Thoracic aorta (tissue), 2 donors: Measurements from ENCODE around the gene FAM83C. TPM values are rescaled to one million over a fixed set of nuclear protein-coding genes. Genes with fewer than 3 reads are reported as not detected.

Experiments
- ATAC-seq: fragments of 150-250 bp; one replicate; pipeline ENCODE4 v1.8.0; 2017; ENCODE audit warnings: low read depth; ENCODE audit not compliant: insufficient number of reproducible peaks, low FRiP score
- DNase-seq: peaks from one replicate; pipeline ENCODE4 v3.0.0-alpha.2; 2020; ENCODE audit warnings: low spot score
- H3K27ac ChIP-seq, 2 donors: fragments of 200-600 bp; sonication (generic); 1 replicate in 1 of 2; 2 replicates in 1 of 2; pipeline ENCODE4 v1.5.1; 2016; ENCODE audit warnings: mild to moderate bottlenecking in 2 of 2, moderate library complexity in 2 of 2
- H3K27me3 ChIP-seq: fragments of 200-600 bp; sonication (generic); replicated peaks from 2 replicates; pipeline ENCODE4 v1.6.0; 2016; ENCODE audit warnings: mild to moderate bottlenecking; ENCODE audit not compliant: insufficient read depth
- H3K36me3 ChIP-seq: fragments of 200-600 bp; sonication (generic); one replicate; pipeline ENCODE4 v1.5.1; 2016
- H3K4me1 ChIP-seq, 2 donors: fragments of 200-600 bp; sonication (generic); 1 replicate in 1 of 2; 2 replicates in 1 of 2; pipeline versions ENCODE4 v1.5.1 to v1.6.0; 2016; ENCODE audit warnings: low read depth in 2 of 2, mild to moderate bottlenecking in 1 of 2; ENCODE audit not compliant: control insufficient read depth in 1 of 2
- H3K4me3 ChIP-seq: fragments of 200-600 bp; sonication (generic); 2 replicates; pipeline ENCODE4 v1.5.1; 2016; ENCODE audit warnings: mild to moderate bottlenecking
- H3K9me3 ChIP-seq: fragments of 200-600 bp; sonication (generic); 2 replicates; pipeline ENCODE4 v1.5.1; 2016
- total RNA-seq, 2 donors: library from RNA; depleted of rRNA; stranded (reverse); fragments of >200 nt; gene quantifications; one replicate each; pipeline versions ENCODE4 v1.1.0 to v1.2.3, GENCODE V29; 2016
- TF ChIP-seq, protein P1 (sequence below): fragments of 200-600 bp; sonication (generic); IDR thresholded peaks from one replicate; pipeline ENCODE4 v1.5.1; 2019; ENCODE audit warnings: antibody characterized with exemption

Gene FAM83C
- total RNA-seq, 2 donors from 2014 or later = not detected

DNA sequence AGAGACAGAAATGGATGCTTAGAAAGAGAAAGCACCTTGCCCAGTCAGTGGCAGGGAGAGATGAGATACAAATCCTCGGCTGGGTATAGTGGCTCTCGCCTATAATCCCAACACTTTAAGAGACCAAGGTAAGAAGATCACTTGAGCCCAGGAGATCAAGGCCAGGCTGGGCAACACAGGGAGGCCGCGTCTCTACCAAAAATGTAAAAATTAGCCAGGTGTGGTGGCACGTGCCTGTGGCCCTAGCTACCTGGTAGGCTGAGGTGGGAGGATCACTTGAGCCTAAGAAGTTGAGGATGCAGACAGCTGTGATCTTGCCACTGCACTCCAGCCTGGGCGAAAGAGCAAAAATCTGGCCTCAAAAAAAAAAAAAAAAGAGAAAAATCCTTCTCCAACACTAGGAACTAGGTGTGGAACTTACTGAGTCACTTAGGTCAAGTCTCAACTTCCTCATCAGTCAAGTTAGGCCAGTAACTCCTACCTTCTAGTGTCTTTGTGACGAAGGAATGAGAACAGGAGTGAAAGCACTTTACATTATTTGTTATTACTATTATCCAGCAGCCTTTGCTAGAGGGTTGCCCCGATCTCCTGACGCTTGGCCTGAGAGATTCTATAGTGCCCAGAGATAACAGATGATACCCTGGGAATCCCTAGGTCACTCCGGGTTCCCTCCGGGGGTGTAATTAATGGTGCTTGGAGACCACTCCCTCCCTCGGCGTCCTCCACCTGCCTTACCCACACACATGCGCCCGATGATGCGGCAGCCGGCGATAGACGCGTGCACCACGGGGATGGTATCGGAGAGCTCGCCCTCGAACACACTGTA is 8.6 kb downstream of the FAM83C start:
- DNase-seq = no peak
- TF ChIP-seq, protein P1, sequence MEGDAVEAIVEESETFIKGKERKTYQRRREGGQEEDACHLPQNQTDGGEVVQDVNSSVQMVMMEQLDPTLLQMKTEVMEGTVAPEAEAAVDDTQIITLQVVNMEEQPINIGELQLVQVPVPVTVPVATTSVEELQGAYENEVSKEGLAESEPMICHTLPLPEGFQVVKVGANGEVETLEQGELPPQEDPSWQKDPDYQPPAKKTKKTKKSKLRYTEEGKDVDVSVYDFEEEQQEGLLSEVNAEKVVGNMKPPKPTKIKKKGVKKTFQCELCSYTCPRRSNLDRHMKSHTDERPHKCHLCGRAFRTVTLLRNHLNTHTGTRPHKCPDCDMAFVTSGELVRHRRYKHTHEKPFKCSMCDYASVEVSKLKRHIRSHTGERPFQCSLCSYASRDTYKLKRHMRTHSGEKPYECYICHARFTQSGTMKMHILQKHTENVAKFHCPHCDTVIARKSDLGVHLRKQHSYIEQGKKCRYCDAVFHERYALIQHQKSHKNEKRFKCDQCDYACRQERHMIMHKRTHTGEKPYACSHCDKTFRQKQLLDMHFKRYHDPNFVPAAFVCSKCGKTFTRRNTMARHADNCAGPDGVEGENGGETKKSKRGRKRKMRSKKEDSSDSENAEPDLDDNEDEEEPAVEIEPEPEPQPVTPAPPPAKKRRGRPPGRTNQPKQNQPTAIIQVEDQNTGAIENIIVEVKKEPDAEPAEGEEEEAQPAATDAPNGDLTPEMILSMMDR = no peak
- H3K9me3 ChIP-seq = no peaks in the 10 kb centered on the region
- ATAC-seq = no peak
- peaks cover 7% of the 10 kb centered on the region for H3K36me3 ChIP-seq
- peak overlapping the region; percentile 51 to 71 for H3K27ac ChIP-seq
- H3K4me3 ChIP-seq = peak overlapping the region; percentile 84
- peaks cover 10 to 16% of the 10 kb centered on the region in 2 donors for H3K4me1 ChIP-seq
- no peaks in the 10 kb centered on the region for H3K27me3 ChIP-seq

DNA sequence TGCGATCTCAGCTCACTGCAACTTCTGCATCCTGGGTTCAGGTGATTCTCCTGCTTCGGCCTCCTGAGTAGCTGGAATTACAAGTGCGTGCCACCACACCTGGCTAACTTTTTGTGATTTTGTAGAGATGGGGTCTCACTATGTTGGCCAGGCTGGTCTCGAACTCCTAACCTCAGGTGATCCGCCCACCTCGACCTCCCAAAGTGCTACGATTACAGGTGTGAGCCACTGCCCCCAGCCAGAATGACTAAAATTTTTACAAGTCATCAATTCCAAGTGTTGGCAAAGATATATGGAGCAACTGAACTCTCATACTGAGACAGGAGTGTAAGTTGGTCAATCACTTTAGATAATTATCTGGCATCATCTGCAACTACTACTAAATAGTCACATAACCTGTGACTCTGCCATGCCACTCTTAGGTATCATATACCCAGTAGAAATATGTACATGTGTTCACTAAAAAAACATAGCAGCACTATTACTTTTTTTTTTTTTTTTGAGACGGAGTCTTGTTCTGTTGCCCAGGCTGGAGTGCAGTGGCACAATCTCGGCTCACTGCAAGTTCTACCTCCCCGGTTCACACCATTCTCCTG is 10.6 kb downstream of the FAM83C start:
- no peaks in the 10 kb centered on the region for H3K9me3 ChIP-seq
- peaks cover 7% of the 10 kb centered on the region for H3K36me3 ChIP-seq
- no peak for ATAC-seq
- no peak for DNase-seq
- peaks cover 14 to 27% of the 10 kb centered on the region in 2 donors for H3K4me1 ChIP-seq
- no peaks in the 10 kb centered on the region for H3K27me3 ChIP-seq
- H3K27ac ChIP-seq = no peak overlapping the region
- TF ChIP-seq, protein P1 = no peak
- H3K4me3 ChIP-seq = no peak overlapping the region

DNA sequence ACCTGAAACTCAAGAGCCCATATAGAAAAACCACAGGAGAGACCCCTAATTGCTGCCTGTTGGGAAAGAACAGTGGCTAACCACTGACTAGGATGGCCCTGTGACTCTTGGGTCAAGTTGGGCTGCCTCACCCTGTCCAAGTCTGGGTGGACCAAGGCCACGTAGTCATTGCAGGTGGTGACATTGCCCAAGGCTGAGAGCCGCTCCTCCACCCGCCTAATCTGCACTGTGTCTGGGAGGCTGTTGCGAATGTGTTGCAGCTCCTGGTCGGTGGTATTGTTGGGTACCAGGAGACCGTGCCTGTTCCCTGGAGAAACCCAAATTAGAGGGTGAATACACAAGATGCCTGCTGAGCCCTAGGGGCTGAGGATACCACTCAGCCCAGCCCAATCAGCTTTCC is 11.7 kb downstream of the FAM83C start:
- H3K36me3 ChIP-seq = peaks cover 7% of the 10 kb centered on the region
- H3K9me3 ChIP-seq = no peaks in the 10 kb centered on the region
- ATAC-seq (no peak), DNase-seq (no peak)
- H3K4me3 ChIP-seq = no peak overlapping the region
- no peaks in the 10 kb centered on the region for H3K27me3 ChIP-seq
- H3K27ac ChIP-seq = no peak overlapping the region
- H3K4me1 ChIP-seq = peaks cover 23 to 37% of the 10 kb centered on the region in 2 donors
- TF ChIP-seq, protein P1 = no peak

DNA sequence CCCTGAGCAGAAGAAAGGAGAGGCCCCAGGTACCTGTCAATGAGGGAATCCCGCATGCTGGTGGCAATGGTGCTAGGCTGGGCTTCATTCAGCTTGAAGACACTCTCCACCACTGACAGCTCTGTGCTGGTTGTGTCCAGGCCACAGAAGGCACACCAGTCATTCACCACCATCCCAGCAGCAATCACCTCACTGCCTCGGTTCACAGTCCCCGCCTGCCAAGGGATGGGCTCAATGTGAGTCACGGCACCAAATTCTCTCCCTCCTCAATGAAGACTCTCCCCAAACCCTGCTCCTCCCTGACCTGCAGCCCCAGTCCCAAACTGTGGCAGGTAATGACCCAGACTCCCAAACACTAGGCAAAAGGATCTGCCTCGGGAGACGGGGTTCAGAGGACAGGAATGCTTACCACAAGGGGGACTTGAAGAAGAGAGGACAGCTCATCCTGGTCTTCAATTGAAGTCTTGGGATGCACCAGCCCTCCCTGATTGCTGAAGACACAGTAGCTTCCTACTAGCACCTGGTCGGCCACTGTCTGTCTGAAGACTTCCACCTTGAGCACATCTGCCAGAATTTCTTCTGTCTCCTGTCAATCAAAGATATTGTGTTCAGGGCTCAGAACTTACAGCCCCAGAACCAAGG is 12.6 kb downstream of the FAM83C start:
- DNase-seq = no peak
- Histone ChIP-seq H3K4me1 (peaks cover 23 to 37% of the 10 kb centered on the region in 2 donors), H3K4me3 (no peak overlapping the region), H3K27ac (no peak overlapping the region), H3K27me3 (no peaks in the 10 kb centered on the region), H3K36me3 (peaks cover 7% of the 10 kb centered on the region), H3K9me3 (no peaks in the 10 kb centered on the region)
- ATAC-seq = no peak
- TF ChIP-seq, protein P1 = no peak

DNA sequence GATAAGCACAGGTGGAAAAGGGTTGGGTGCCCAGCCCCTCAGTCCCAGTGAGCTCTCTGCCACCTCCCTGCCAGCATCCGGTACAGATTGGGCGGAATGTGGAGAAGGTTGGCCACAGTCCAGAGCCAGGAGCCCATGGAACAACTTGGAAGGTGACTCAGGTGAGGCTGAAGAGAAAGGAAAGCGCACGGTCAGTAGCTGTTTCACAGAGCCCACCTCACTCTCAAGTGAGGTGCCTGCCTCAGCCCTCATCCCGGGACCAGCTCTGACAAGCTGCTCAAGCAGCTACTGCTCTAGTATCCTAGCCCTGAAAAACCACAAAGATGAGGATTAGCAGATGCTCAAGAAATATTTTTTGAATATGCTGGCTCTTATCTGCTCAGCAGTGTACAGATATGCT is 13.2 kb downstream of the FAM83C start:
- TF ChIP-seq, protein P1 = no peak
- Histone ChIP-seq H3K36me3 (peaks cover 7% of the 10 kb centered on the region), H3K27me3 (no peaks in the 10 kb centered on the region), H3K4me3 (no peak overlapping the region), H3K4me1 (peaks cover 23 to 36% of the 10 kb centered on the region in 2 donors), H3K9me3 (no peaks in the 10 kb centered on the region), H3K27ac (peak overlapping the region; percentile 88 to 94)
- ATAC-seq (no peak), DNase-seq (no peak)
